CD14-positive monocyte (primary cell): ENCODE data around the gene HMCN1. TPM values are rescaled to one million over a fixed set of nuclear protein-coding genes. Genes with fewer than 3 reads are reported as not detected.

Experiments
- DNase-seq, 3 donors: peaks; one replicate each; pipeline ENCODE4 v3.0.0-alpha.2; 2011 to 2022
- H2AFZ ChIP-seq: 2 replicates; pipeline ENCODE4 v1.6.0; 2012; ENCODE audit warnings: mild to moderate bottlenecking, low read depth, low read length, inconsistent platforms; ENCODE audit not compliant: insufficient read depth, poor library complexity, severe bottlenecking
- H3K27ac ChIP-seq, 2 donors: 1 replicate in 1 of 2; 2 replicates in 1 of 2; pipeline ENCODE4 v1.5.1; 2012 to 2013; ENCODE audit warnings: low read length in 2 of 2, control low read depth in 1 of 2, inconsistent platforms in 1 of 2, low read depth in 1 of 2, mild to moderate bottlenecking in 1 of 2
- H3K27me3 ChIP-seq, 2 donors: one replicate each; pipeline versions ENCODE4 v1.6.0 to v1.6.1; 2011 to 2013; ENCODE audit warnings: low read length in 2 of 2; ENCODE audit not compliant: control insufficient read depth in 2 of 2, insufficient read depth in 2 of 2
- H3K36me3 ChIP-seq, 2 donors: replicated peaks in 1 of 2; 1 replicate in 1 of 2; 2 replicates in 1 of 2; pipeline versions ENCODE4 v1.5.1 to v1.6.1; 2012 to 2013; ENCODE audit warnings: low read length in 2 of 2, control low read depth in 1 of 2, inconsistent platforms in 1 of 2, mild to moderate bottlenecking in 1 of 2; ENCODE audit not compliant: insufficient read depth in 2 of 2, control insufficient read depth in 1 of 2
- H3K4me1 ChIP-seq, 2 donors: 1 replicate in 1 of 2; 2 replicates in 1 of 2; pipeline versions ENCODE4 v1.5.1 to v1.6.1; 2012 to 2013; ENCODE audit warnings: low read length in 2 of 2, control low read depth in 1 of 2, inconsistent platforms in 1 of 2, mild to moderate bottlenecking in 1 of 2, moderate library complexity in 1 of 2; ENCODE audit not compliant: insufficient read depth in 2 of 2, control insufficient read depth in 1 of 2
- H3K4me2 ChIP-seq: replicated peaks from 2 replicates; pipeline ENCODE3; 2012; ENCODE audit warnings: low read length, moderate library complexity, mild to moderate bottlenecking; ENCODE audit not compliant: poor library complexity, severe bottlenecking; ENCODE audit errors: extremely low read depth
- H3K4me3 ChIP-seq, 3 experiments: fragments of 200-600 bp in 1 of 3; sonication (generic) in 1 of 3; replicated peaks in 1 of 3; 1 replicate in 2 of 3; 2 replicates in 1 of 3; pipeline ENCODE4 v1.5.1; 2011 to 2013; ENCODE audit warnings: low read length in 3 of 3, mild to moderate bottlenecking in 3 of 3, control low read depth in 2 of 3, low read depth in 2 of 3, inconsistent platforms in 1 of 3, moderate library complexity in 1 of 3
- H3K79me2 ChIP-seq: 2 replicates; pipeline ENCODE4 v1.6.0; 2012; ENCODE audit warnings: mild to moderate bottlenecking, control low read depth, inconsistent platforms, low read length, moderate library complexity; ENCODE audit not compliant: insufficient read depth
- H3K9ac ChIP-seq: 2 replicates; pipeline ENCODE4 v1.6.0; 2017; ENCODE audit warnings: low read length, mild to moderate bottlenecking; ENCODE audit not compliant: insufficient read depth, poor library complexity, severe bottlenecking
- H3K9me3 ChIP-seq, 2 donors: replicated peaks in 1 of 2; 1 replicate in 1 of 2; 2 replicates in 1 of 2; pipeline versions ENCODE4 v1.5.1 to v1.6.1; 2012 to 2013; ENCODE audit warnings: low read length in 2 of 2, control low read depth in 1 of 2; ENCODE audit not compliant: control insufficient read depth in 1 of 2, insufficient read depth in 1 of 2
- H4K20me1 ChIP-seq: 2 replicates; pipeline ENCODE4 v1.6.0; 2012; ENCODE audit warnings: mild to moderate bottlenecking, low read length, control low read depth, moderate library complexity; ENCODE audit not compliant: insufficient read depth
- H3K27ac Mint-ChIP-seq, 7 donors: one replicate each; pipeline ENCODE4 v1.8.0; 2020; ENCODE audit warnings: mild to moderate bottlenecking in 7 of 7, mixed read lengths in 7 of 7, moderate library complexity in 6 of 7, inconsistent platforms in 2 of 7
- H3K27me3 Mint-ChIP-seq, 3 donors: one replicate each; pipeline ENCODE4 v1.8.0; 2021 to 2022; ENCODE audit warnings: low read depth in 3 of 3, mild to moderate bottlenecking in 3 of 3, mixed read lengths in 3 of 3, moderate library complexity in 3 of 3, inconsistent platforms in 1 of 3
- H3K36me3 Mint-ChIP-seq, 2 donors: one replicate each; pipeline ENCODE4 v1.8.0; 2020; ENCODE audit warnings: mixed read lengths in 2 of 2, inconsistent platforms in 1 of 2, mild to moderate bottlenecking in 1 of 2
- H3K4me1 Mint-ChIP-seq: one replicate; pipeline ENCODE4 v1.8.0; 2020; ENCODE audit warnings: mild to moderate bottlenecking, mixed read lengths
- H3K4me3 Mint-ChIP-seq, 2 donors: one replicate each; pipeline ENCODE4 v1.8.0; 2020; ENCODE audit warnings: mild to moderate bottlenecking in 2 of 2, mixed read lengths in 2 of 2, moderate library complexity in 1 of 2
- H3K9me3 Mint-ChIP-seq, 7 donors: one replicate each; pipeline ENCODE4 v1.8.0; 2020 to 2022; ENCODE audit warnings: mixed read lengths in 7 of 7, mild to moderate bottlenecking in 6 of 7, moderate library complexity in 6 of 7, inconsistent platforms in 2 of 7
- CTCF ChIP-seq: fragments of 200-600 bp; IDR thresholded peaks from one replicate; pipeline ENCODE4 v1.8.0; 2022; ENCODE audit warnings: antibody characterized with exemption, mild to moderate bottlenecking
- WGBS: methylation state at CpG from one replicate; pipeline ENCODE4 v1.1.5; 2013; ENCODE audit warnings: missing lambda C conversion rate; ENCODE audit not compliant: insufficient coverage; 5-methylcytosine and 5-hydroxymethylcytosine counted together
- intact Hi-C, 2 donors: fragments of 100-400 bp; cut with micrococcal nuclease; formaldehyde crosslinking; loops; one replicate each; pipeline versions ENCODE4 v1.15.0 to v1.15.1; 2023
- polyA plus RNA-seq, 3 donors: library from polyadenylated mRNA; depleted of rRNA in 1 of 3; unstranded in 2 of 3; stranded (reverse) in 1 of 3; fragments of 300-500 nt in 2 of 3; fragments of >200 nt in 1 of 3; fragmentation: Illumina TruSeq in 2 of 3; gene quantifications; 1 replicate in 2 of 3; 2 replicates in 1 of 3; pipeline ENCODE4 v1.2.3, GENCODE V29; 2012 to 2021

The HMCN1 gene
- polyA plus RNA-seq, 3 donors = not detected

GRCh38 chr1:186060226-186060625 lies 326.0 kb downstream of the HMCN1 start:
- H3K27ac Mint-ChIP-seq = no peak overlapping the region
- no peaks in the 10 kb centered on the region for H3K79me2 ChIP-seq
- no peaks in the 10 kb centered on the region for H3K9me3 ChIP-seq
- no peak overlapping the region for H3K27ac ChIP-seq
- no peak overlapping the region for H2AFZ ChIP-seq
- no peak overlapping the region for H3K4me3 ChIP-seq
- H3K36me3 Mint-ChIP-seq = no peaks in the 10 kb centered on the region
- H3K4me1 ChIP-seq = no peaks in the 10 kb centered on the region
- no peak overlapping the region for H3K4me3 Mint-ChIP-seq
- H3K36me3 ChIP-seq = no peaks in the 10 kb centered on the region
- no peak overlapping the region for H3K4me2 ChIP-seq
- H3K9ac ChIP-seq = no peak overlapping the region
- peaks cover 0 to 2% (median 0%) of the 10 kb centered on the region in 3 donors for H3K27me3 Mint-ChIP-seq
- intact Hi-C loops = no loop called here
- DNase-seq = no peak
- H3K9me3 Mint-ChIP-seq = peaks cover 0 to 1% (median 0%) of the 10 kb centered on the region in 7 donors
- no peaks in the 10 kb centered on the region for H3K4me1 Mint-ChIP-seq
- TF ChIP-seq CTCF = no peak
- no peaks in the 10 kb centered on the region for H4K20me1 ChIP-seq
- no peaks in the 10 kb centered on the region for H3K27me3 ChIP-seq

GRCh38 chr1:186063091-186063657 lies 329.0 kb downstream of the HMCN1 start:
- Histone ChIP-seq H3K4me1 (no peaks in the 10 kb centered on the region), H3K27ac (no peak overlapping the region), H3K4me3 (no peak overlapping the region), H2AFZ (no peak overlapping the region), H3K4me2 (no peak overlapping the region), H4K20me1 (no peaks in the 10 kb centered on the region), H3K9me3 (no peaks in the 10 kb centered on the region), H3K27me3 (no peaks in the 10 kb centered on the region), H3K9ac (no peak overlapping the region), H3K79me2 (no peaks in the 10 kb centered on the region), H3K36me3 (no peaks in the 10 kb centered on the region)
- no peak for TF ChIP-seq CTCF
- Mint-ChIP-seq H3K27me3 (no peaks in the 10 kb centered on the region), H3K4me1 (no peaks in the 10 kb centered on the region), H3K9me3 (peaks cover 0 to 1% (median 0%) of the 10 kb centered on the region in 7 donors), H3K4me3 (no peak overlapping the region), H3K36me3 (no peaks in the 10 kb centered on the region), H3K27ac (no peak overlapping the region)
- no CpG with 5 or more reads among the region's 1 CpG for WGBS
- DNase-seq = no peak
- intact Hi-C loops = no loop called here
